ENCODE data around the gene ATP1A2.

- TF ChIP-seq POLR2AphosphoS5 (IDR thresholded peaks at IDR 0.05; ENCODE audit: low read depth, low read length) (no peak), REST (IDR thresholded peaks at IDR 0.05; ENCODE audit: insufficient read depth in 1 of 2, low read depth in 2 of 2, low read length in 2 of 2) (no peak), FOXP2 (optimal IDR thresholded peaks at IDR 0.05; ENCODE audit: borderline replicate concordance, extremely low read depth, extremely low read length, insufficient read depth) (no peak)
Observed at GRCh38 chr1:160136926-160137200, 21.3 kb downstream of the ATP1A2 start.
